GM23338 (cell line): ENCODE results near the gene CACNA2D3. TPM values are rescaled to one million over a fixed set of nuclear protein-coding genes. Genes with fewer than 3 reads are reported as not detected.

Experiments
- ATAC-seq: fragments of 200-7000 bp; cut with Tn5 transposase; 3 replicates; pipeline ENCODE4 v1.9.1; 2020
- DNase-seq: peaks from one replicate; pipeline ENCODE4 v3.0.0-alpha.2; 2015; ENCODE audit warnings: low spot score
- H2AFZ ChIP-seq: fragments of 200-600 bp; sonication (generic); 2 replicates; pipeline ENCODE4 v1.8.0; 2016; ENCODE audit warnings: antibody characterized with exemption, mild to moderate bottlenecking, moderate library complexity
- H3F3A ChIP-seq: fragments of 200-600 bp; sonication (generic); replicated peaks from 2 replicates; pipeline ENCODE4 v1.8.0; 2017; ENCODE audit warnings: antibody characterized with exemption, mixed run types, low read depth
- H3K27ac ChIP-seq: fragments of 200-600 bp; sonication (generic); 2 replicates; pipeline ENCODE4 v1.6.1; 2016; ENCODE audit warnings: low read depth
- H3K27me3 ChIP-seq: fragments of 200-600 bp; sonication (generic); 2 replicates; pipeline ENCODE4 v1.8.0; 2016; ENCODE audit warnings: mild to moderate bottlenecking, mixed run types, moderate library complexity; ENCODE audit not compliant: insufficient read depth
- H3K36me3 ChIP-seq: fragments of 200-600 bp; sonication (generic); 2 replicates; pipeline ENCODE4 v1.8.0; 2016; ENCODE audit warnings: mild to moderate bottlenecking; ENCODE audit not compliant: insufficient read depth
- H3K4me1 ChIP-seq: fragments of 200-600 bp; sonication (generic); 2 replicates; pipeline ENCODE4 v1.8.0; 2016; ENCODE audit warnings: mild to moderate bottlenecking, moderate library complexity; ENCODE audit not compliant: insufficient read depth
- H3K4me2 ChIP-seq: fragments of 200-600 bp; sonication (generic); 2 replicates; pipeline ENCODE4 v1.7.1; 2017; ENCODE audit warnings: mixed run types
- H3K4me3 ChIP-seq: fragments of 200-600 bp; sonication (generic); 2 replicates; pipeline ENCODE4 v1.6.1; 2016; ENCODE audit warnings: mixed run types
- H3K79me2 ChIP-seq: fragments of 200-600 bp; sonication (generic); replicated peaks from 2 replicates; pipeline ENCODE4 v1.8.0; 2017; ENCODE audit warnings: mild to moderate bottlenecking; ENCODE audit not compliant: insufficient read depth
- H3K9me2 ChIP-seq: fragments of 200-600 bp; sonication (generic); 2 replicates; pipeline ENCODE4 v1.8.0; 2017; ENCODE audit not compliant: insufficient read depth
- H4K20me1 ChIP-seq: fragments of 200-600 bp; sonication (generic); replicated peaks from 2 replicates; pipeline ENCODE4 v1.8.0; 2017; ENCODE audit warnings: mild to moderate bottlenecking; ENCODE audit not compliant: insufficient read depth
- H3K27ac Mint-ChIP-seq: 2 replicates; pipeline ENCODE4 v1.8.0; 2020; ENCODE audit warnings: inconsistent platforms, mild to moderate bottlenecking, moderate library complexity, mixed read lengths
- H3K27me3 Mint-ChIP-seq: 3 replicates; pipeline ENCODE4 v1.8.0; 2022; ENCODE audit warnings: low read depth, mild to moderate bottlenecking, moderate library complexity, mixed read lengths, inconsistent platforms; ENCODE audit not compliant: insufficient read depth, poor library complexity
- H3K36me3 Mint-ChIP-seq: 3 replicates; pipeline ENCODE4 v1.8.0; 2021; ENCODE audit warnings: low read depth, mild to moderate bottlenecking, inconsistent platforms, moderate library complexity, mixed read lengths
- H3K4me1 Mint-ChIP-seq: 3 replicates; pipeline ENCODE4 v1.8.0; 2020; ENCODE audit warnings: mild to moderate bottlenecking, inconsistent platforms, mixed read lengths
- H3K4me3 Mint-ChIP-seq: 3 replicates; pipeline ENCODE4 v1.8.0; 2021; ENCODE audit warnings: moderate library complexity, mild to moderate bottlenecking, inconsistent platforms, mixed read lengths
- H3K9me3 Mint-ChIP-seq: 3 replicates; pipeline ENCODE4 v1.8.0; 2020; ENCODE audit warnings: moderate library complexity, mild to moderate bottlenecking, inconsistent platforms, mixed read lengths
- CREB1 ChIP-seq: fragments of 250-450 bp; sonication (Bioruptor Pico); IDR thresholded peaks from 2 replicates; pipeline ENCODE4 v1.5.0; 2020; ENCODE audit warnings: low read depth, mild to moderate bottlenecking, moderate library complexity
- EZH2 ChIP-seq: fragments of 200-600 bp; sonication (generic); IDR thresholded peaks from one replicate; pipeline ENCODE4 v1.8.0; 2017; ENCODE audit warnings: antibody characterized with exemption, mild to moderate bottlenecking, low read depth; ENCODE audit not compliant: unreplicated experiment
- EZH2phosphoT487 ChIP-seq: fragments of 200-600 bp; sonication (generic); IDR thresholded peaks from one replicate; pipeline ENCODE4 v1.8.1; 2018; ENCODE audit warnings: antibody characterized with exemption; ENCODE audit not compliant: unreplicated experiment
- JUNB ChIP-seq: IDR thresholded peaks from one replicate; pipeline ENCODE4 v1.6.1; 2016; ENCODE audit warnings: antibody characterized with exemption; ENCODE audit not compliant: unreplicated experiment
- NANOG ChIP-seq: IDR thresholded peaks from 2 replicates; pipeline ENCODE4 v1.6.1; 2016; ENCODE audit warnings: antibody characterized with exemption, borderline replicate concordance
- REST ChIP-seq: IDR thresholded peaks from one replicate; pipeline ENCODE4 v1.6.1; 2018; ENCODE audit warnings: antibody characterized with exemption; ENCODE audit not compliant: unreplicated experiment
- ZNF114 ChIP-seq: fragments of 250-450 bp; sonication (Bioruptor Pico); IDR thresholded peaks from 2 replicates; pipeline ENCODE4 v1.5.0; 2020; ENCODE audit warnings: mild to moderate bottlenecking, moderate library complexity
- ZNF331 ChIP-seq: fragments of 250-450 bp; sonication (Bioruptor Pico); IDR thresholded peaks from 2 replicates; pipeline ENCODE4 v1.5.0; 2020; ENCODE audit warnings: low read depth, mild to moderate bottlenecking, moderate library complexity
- ZNF462 ChIP-seq: fragments of 250-450 bp; sonication (Bioruptor Pico); IDR thresholded peaks from 2 replicates; pipeline ENCODE4 v1.5.0; 2020; ENCODE audit warnings: mild to moderate bottlenecking, moderate library complexity
- polyA plus RNA-seq: library from polyadenylated mRNA; unstranded; fragments of >200 nt; fragmentation: Nextera tagmentation; extraction: Ambion mirVana; gene quantifications from 2 replicates; pipeline ENCODE4 v1.2.1, GENCODE V29; 2016
- total RNA-seq: library from RNA; depleted of rRNA; stranded (reverse); fragments of >200 nt; shearing (Covaris generic); gene quantifications from 2 replicates; pipeline ENCODE4 v1.2.3, GENCODE V29; 2014
- TF ChIP-seq, protein P1 (sequence below), 2 experiments: fragments of 200-600 bp in 1 of 2; sonication (generic) in 1 of 2; conservative IDR thresholded peaks; 2 replicates each; pipeline versions ENCODE4 v1.5.1 to v1.6.1; 2016 to 2017; ENCODE audit warnings: antibody characterized with exemption in 2 of 2, low read depth in 2 of 2, mild to moderate bottlenecking in 2 of 2, moderate library complexity in 1 of 2

CACNA2D3 gene
- total and polyA plus RNA-seq, 2 experiments from 2014 or later = 2.2 to 2.3 TPM

GRCh38 chr3:54642147-54642546 is 519.8 kb downstream of the CACNA2D3 start:
- Histone ChIP-seq H2AFZ (no peak overlapping the region), H3K27ac (peak overlapping the region; percentile 73), H3K4me3 (peak overlapping the region; percentile 12), H3F3A (peaks cover 14% of the 10 kb centered on the region), H3K79me2 (peaks cover 61% of the 10 kb centered on the region), H3K27me3 (no peaks in the 10 kb centered on the region), H3K4me2 (peak overlapping the region; percentile 41), H3K4me1 (peaks cover 26% of the 10 kb centered on the region), H3K36me3 (peaks cover 24% of the 10 kb centered on the region), H3K9me2 (peaks cover 5% of the 10 kb centered on the region; the same call in 1 of the 2 replicates), H4K20me1 (no peaks in the 10 kb centered on the region; the same call in 1 of the 2 replicates)
- H3K9me3 Mint-ChIP-seq = peaks cover 33% of the 10 kb centered on the region
- peak overlapping the region; percentile 94 for H3K27ac Mint-ChIP-seq
- ATAC-seq = no peak
- H3K36me3 Mint-ChIP-seq = peaks cover 55% of the 10 kb centered on the region
- DNase-seq = no peak
- TF ChIP-seq ZNF331 (CRISPR knock-in tag) = no peak
- H3K4me3 Mint-ChIP-seq = peak overlapping the region; percentile 60
- H3K27me3 Mint-ChIP-seq = peaks cover 31% of the 10 kb centered on the region
- peaks cover 50% of the 10 kb centered on the region for H3K4me1 Mint-ChIP-seq

GRCh38 chr3:54647721-54648120 is 525.4 kb downstream of the CACNA2D3 start:
- H3K4me3 Mint-ChIP-seq = no peak overlapping the region
- H3K9me2 ChIP-seq = peaks cover 20% of the 10 kb centered on the region; the same call in 1 of the 2 replicates
- no peak overlapping the region for H3K27ac Mint-ChIP-seq
- 0 out of 2 replicates have a peak, but pooled peaks cover 8% of the 10 kb centered on the region for H3F3A ChIP-seq
- peaks cover 27% of the 10 kb centered on the region for H3K9me3 Mint-ChIP-seq
- DNase-seq (no peak), ATAC-seq (no peak)
- no peak overlapping the region for H3K4me3 ChIP-seq
- no peaks in the 10 kb centered on the region for H3K27me3 ChIP-seq
- H3K79me2 ChIP-seq = peaks cover 33% of the 10 kb centered on the region
- H3K4me1 Mint-ChIP-seq = peaks cover 32% of the 10 kb centered on the region
- no peak overlapping the region for H3K27ac ChIP-seq
- H3K36me3 ChIP-seq = peaks cover 8% of the 10 kb centered on the region
- peaks cover 92% of the 10 kb centered on the region for H3K36me3 Mint-ChIP-seq
- H3K4me1 ChIP-seq = peaks cover 6% of the 10 kb centered on the region
- H2AFZ ChIP-seq = no peak overlapping the region
- no peak overlapping the region for H3K4me2 ChIP-seq
- peaks cover 11% of the 10 kb centered on the region for H3K27me3 Mint-ChIP-seq
- no peak for TF ChIP-seq ZNF114 (CRISPR knock-in tag)
- no peak for TF ChIP-seq EZH2phosphoT487
- TF ChIP-seq REST = no peak
- TF ChIP-seq, protein P1, sequence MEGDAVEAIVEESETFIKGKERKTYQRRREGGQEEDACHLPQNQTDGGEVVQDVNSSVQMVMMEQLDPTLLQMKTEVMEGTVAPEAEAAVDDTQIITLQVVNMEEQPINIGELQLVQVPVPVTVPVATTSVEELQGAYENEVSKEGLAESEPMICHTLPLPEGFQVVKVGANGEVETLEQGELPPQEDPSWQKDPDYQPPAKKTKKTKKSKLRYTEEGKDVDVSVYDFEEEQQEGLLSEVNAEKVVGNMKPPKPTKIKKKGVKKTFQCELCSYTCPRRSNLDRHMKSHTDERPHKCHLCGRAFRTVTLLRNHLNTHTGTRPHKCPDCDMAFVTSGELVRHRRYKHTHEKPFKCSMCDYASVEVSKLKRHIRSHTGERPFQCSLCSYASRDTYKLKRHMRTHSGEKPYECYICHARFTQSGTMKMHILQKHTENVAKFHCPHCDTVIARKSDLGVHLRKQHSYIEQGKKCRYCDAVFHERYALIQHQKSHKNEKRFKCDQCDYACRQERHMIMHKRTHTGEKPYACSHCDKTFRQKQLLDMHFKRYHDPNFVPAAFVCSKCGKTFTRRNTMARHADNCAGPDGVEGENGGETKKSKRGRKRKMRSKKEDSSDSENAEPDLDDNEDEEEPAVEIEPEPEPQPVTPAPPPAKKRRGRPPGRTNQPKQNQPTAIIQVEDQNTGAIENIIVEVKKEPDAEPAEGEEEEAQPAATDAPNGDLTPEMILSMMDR (conservative IDR thresholded peaks at IDR 0.05; ENCODE audit: low read depth in 2 of 2) = no peak
- no peak for TF ChIP-seq ZNF331 (CRISPR knock-in tag)
- TF ChIP-seq JUNB = no peak
- no peak for TF ChIP-seq NANOG
- no peak for TF ChIP-seq CREB1
- TF ChIP-seq ZNF462 = no peak
- TF ChIP-seq EZH2 = no peak
- H4K20me1 ChIP-seq = no peaks in the 10 kb centered on the region
